HL-60/S4 (cell line): ENCODE results near the gene LGR4.
"Not testable (repeated sequence)": the region's sequence is repeated elsewhere in the genome, so short reads cannot be mapped to it uniquely, and the experiment has no call there.

Source experiments
- in situ Hi-C: fragments of 300-500 bp; cut with MboI; formaldehyde crosslinking; loops from 2 replicates; pipeline ENCODE4 v1.14.3; 2022; ENCODE audit warnings: low sequenced_read_pairs

LGR4 gene

GRCh38 chr11:27462543-27462942 is 10.0 kb downstream of the LGR4 start:
- in situ Hi-C loops, result loop anchor here (25.0 kb wide), 1 partner anchor 275 kb away; no protein-coding TSS in a partner anchor

GRCh38 chr11:27460158-27460978 is 12.2 kb downstream of the LGR4 start:
- in situ Hi-C loops, result loop anchor here (25.0 kb wide), 1 partner anchor 273 kb away; no protein-coding TSS in a partner anchor

GRCh38 chr11:27459191-27459590 is 13.4 kb downstream of the LGR4 start:
- in situ Hi-C loops, result loop anchor here (25.0 kb wide), 1 partner anchor 272 kb away; no protein-coding TSS in a partner anchor

- in situ Hi-C loops, result loop anchor here (25.0 kb wide), 1 partner anchor 271 kb away; no protein-coding TSS in a partner anchor
Measured at GRCh38 chr11:27458182-27458581, 14.4 kb downstream of the LGR4 start.

- in situ Hi-C loops, result loop anchor here (25.0 kb wide), 1 partner anchor 270 kb away; no protein-coding TSS in a partner anchor
Measured at GRCh38 chr11:27456795-27457329, 15.7 kb downstream of the LGR4 start.

- in situ Hi-C loops, result loop anchor here (25.0 kb wide), 1 partner anchor 269 kb away; no protein-coding TSS in a partner anchor
Measured at GRCh38 chr11:27456140-27456794, 16.3 kb downstream of the LGR4 start.

- in situ Hi-C loops, result loop anchor here (25.0 kb wide), 1 partner anchor 268 kb away; no protein-coding TSS in a partner anchor
Measured at GRCh38 chr11:27455667-27456066, 16.9 kb downstream of the LGR4 start.

- in situ Hi-C loops, result loop anchor here (25.0 kb wide), 1 partner anchor 266 kb away; no protein-coding TSS in a partner anchor
Measured at GRCh38 chr11:27453701-27454100, 18.9 kb downstream of the LGR4 start.

GRCh38 chr11:27452147-27452546 is 20.4 kb downstream of the LGR4 start:
- in situ Hi-C loops, result loop anchor here (25.0 kb wide), 1 partner anchor 265 kb away; no protein-coding TSS in a partner anchor

- in situ Hi-C loops, result loop anchor here (25.0 kb wide), 1 partner anchor 264 kb away; no protein-coding TSS in a partner anchor
Measured at GRCh38 chr11:27451244-27451965, 21.2 kb downstream of the LGR4 start.

- in situ Hi-C loops, result not testable (repeated sequence)
Measured at GRCh38 chr11:27448184-27448540, 24.4 kb downstream of the LGR4 start.

- in situ Hi-C loops, result no loop called here
Measured at GRCh38 chr11:27447288-27448183, 25.1 kb downstream of the LGR4 start.

GRCh38 chr11:27445625-27446024 is 27.0 kb downstream of the LGR4 start:
- in situ Hi-C loops, result no loop called here

- in situ Hi-C loops, result no loop called here
Measured at GRCh38 chr11:27444801-27445215, 27.8 kb downstream of the LGR4 start.

GRCh38 chr11:27443746-27444507 is 28.7 kb downstream of the LGR4 start:
- in situ Hi-C loops, result no loop called here

GRCh38 chr11:27443227-27443626 is 29.4 kb downstream of the LGR4 start:
- in situ Hi-C loops, result no loop called here

- in situ Hi-C loops, result no loop called here
Measured at GRCh38 chr11:27440090-27440489, 32.5 kb downstream of the LGR4 start.

- in situ Hi-C loops, result no loop called here
Measured at GRCh38 chr11:27438595-27438981, 34.0 kb downstream of the LGR4 start.
